HG02885 (cell line): ENCODE results near the gene CXCL10.
A peak's percentile ranks its signal among the peaks of the same experiment; 100 is the strongest.
"Not testable (repeated sequence)": the region's sequence is repeated elsewhere in the genome, so short reads cannot be mapped to it uniquely, and the experiment has no call there.

Experiments used
- ATAC-seq: cut with Tn5 transposase; IDR thresholded peaks from one replicate; pipeline ENCODE4 v1.9.1; 2021; ENCODE audit warnings: mild to moderate bottlenecking; ENCODE audit not compliant: unreplicated experiment, poor library complexity

The CXCL10 gene

DNA sequence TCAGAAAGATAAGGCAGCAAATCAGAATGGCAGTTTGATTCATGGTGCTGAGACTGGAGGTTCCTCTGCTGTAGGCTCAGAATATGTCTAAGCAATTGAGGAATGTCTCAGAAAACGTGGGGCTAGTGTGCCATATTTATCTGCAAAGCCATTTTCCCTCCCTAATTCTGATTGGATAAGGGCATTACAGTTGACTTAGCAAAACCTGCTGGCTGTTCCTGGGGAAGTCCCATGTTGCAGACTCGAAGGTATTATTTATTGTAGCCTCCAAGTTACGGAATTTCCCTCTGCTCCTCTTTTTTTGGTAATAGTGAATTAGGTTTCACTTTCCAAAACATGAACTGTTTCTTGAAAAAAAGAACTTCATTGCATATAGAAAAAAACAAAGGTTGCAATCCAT lies at the start of gene CXCL10:
CXCL10 (minus strand) TSS at position 109 of the 400 bp plus-strand sequence; CDS start at position 43, 66 bp downstream.
- ATAC-seq, result no peak

DNA sequence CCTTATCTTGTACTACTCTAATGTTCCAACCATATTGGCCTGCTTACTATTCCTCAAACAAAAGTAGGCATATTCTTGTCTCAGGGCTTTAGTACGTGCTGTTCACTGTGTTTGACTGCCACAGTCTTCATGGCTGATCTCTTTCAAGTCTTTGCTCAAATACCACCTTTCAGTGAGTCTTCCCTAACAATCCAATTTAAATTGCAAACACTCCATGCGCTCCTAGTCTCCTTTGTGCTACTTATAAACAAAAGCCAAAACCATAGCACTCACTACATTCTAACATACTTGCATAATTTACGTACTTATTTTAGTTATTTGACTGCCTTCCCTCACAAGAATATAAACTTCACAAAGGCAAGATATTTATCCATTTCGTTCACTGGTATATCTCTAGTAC lies 49.5 kb upstream of the CXCL10 start:
- no peak for ATAC-seq

- peak; percentile 78 for ATAC-seq
Measured at GRCh38 chr4:76067652-76068286, 44.5 kb upstream of the CXCL10 start.

GRCh38 chr4:76066546-76066945 lies 43.2 kb upstream of the CXCL10 start:
- ATAC-seq, result no peak

DNA sequence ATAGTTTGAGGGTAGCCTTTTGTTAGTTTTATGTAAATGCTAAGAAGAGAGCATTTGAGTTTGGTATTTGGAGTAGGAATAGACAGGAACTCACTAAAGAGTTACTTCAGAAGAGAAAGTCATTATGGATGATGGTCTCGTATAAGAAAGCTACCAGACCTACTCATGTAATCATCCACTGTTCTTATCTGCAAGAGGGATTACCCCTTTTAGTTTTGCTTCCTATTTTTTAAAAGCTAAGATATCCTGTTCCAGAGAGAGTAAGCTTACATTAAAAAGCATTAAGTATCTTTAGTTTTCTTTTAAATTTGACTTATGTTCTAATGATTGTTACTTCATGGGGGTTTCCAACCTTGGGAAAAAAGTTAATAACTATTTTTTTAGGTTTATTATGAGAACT lies 38.7 kb upstream of the CXCL10 start:
- ATAC-seq, result peak; percentile 60

GRCh38 chr4:76061421-76061820 lies 38.1 kb upstream of the CXCL10 start:
- no peak for ATAC-seq

GRCh38 chr4:76060506-76060905 lies 37.2 kb upstream of the CXCL10 start:
- no peak for ATAC-seq

DNA sequence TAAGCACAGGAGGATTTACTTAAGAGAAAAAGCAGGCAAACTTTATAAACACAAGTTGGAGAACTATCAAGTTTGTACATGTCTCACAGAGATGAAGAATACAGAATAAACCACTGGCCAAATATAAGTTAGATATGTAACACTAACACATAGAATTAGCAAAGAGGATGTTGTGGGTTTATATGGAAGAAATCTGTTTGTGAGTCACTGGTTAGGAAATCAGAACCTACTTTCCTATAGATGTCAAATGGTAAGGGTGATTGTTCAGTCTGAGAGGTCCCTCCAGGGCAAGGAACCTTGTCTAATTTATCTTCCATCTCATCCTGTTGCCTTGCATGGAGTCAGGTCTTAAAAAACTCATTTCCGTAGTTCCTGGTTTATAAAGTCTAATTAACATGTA lies 36.5 kb upstream of the CXCL10 start:
- no peak for ATAC-seq

- ATAC-seq, result no peak
Measured at GRCh38 chr4:76058888-76059426, 35.7 kb upstream of the CXCL10 start.

DNA sequence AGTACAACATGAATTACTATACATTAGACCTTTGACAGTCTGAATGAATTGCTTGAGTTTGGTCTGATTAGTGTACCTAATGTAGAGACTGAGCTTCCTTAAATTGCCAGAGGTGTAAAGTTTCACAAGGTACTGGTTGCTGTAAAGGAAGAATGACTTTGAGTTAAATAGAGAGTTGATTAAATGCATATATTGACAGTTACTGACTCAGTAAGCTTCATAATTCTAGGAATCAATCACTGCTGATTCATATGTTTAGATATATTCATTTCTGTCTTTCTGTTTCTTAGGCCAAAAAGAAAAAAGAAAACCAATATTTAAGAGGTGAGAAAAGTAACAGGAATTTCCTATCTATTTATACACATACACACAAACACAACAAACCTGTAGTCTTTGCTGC lies 35.0 kb upstream of the CXCL10 start:
- ATAC-seq, result peak; percentile 54

DNA sequence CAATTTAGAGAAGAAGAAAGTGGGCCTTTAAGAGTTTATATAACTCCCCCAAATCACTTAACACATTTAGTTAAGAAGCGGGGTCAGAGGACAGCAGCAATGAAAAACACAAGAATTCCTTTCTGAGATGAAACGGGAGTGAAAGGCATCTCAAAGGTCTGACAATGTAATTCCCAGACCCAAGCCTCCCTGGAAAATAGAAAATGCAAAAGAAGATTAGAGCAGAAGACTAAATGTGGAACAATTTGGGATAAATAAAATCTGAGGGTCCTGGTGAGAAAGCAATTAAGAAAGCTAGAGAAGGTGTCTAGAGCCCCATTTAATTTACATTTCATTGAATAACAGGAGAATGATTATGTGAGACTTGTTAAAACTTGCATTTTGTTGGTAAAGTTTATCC lies 32.1 kb upstream of the CXCL10 start:
- ATAC-seq, result no peak

- ATAC-seq, result peak; percentile 98
Measured at GRCh38 chr4:76055016-76055415, 31.7 kb upstream of the CXCL10 start.

- ATAC-seq, result no peak
Measured at GRCh38 chr4:76053730-76054129, 30.4 kb upstream of the CXCL10 start.

GRCh38 chr4:76050560-76051050 lies 27.3 kb upstream of the CXCL10 start:
- ATAC-seq, result not testable (repeated sequence)

GRCh38 chr4:76049860-76050416 lies 26.6 kb upstream of the CXCL10 start:
- not testable (repeated sequence) for ATAC-seq

DNA sequence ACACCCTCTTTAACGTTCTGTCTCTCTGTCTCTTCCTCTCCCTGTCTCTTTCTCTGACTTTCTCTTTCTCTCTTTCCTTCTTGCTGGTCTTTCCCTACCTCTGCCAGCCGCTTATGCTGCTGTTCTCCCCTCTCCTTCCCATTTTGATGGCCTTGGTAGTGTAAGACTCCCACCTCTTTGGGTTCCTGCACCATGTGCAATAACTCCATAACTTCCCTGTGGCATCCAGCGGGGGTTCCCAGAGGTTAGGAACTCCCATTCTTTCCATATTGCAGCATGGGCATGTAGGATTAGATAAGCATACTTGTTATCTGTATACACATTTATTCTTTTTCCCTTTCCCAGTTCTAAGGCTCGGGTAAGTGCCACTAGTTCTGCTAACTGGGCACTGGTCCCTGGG lies 21.4 kb upstream of the CXCL10 start:
- not testable (repeated sequence) for ATAC-seq

GRCh38 chr4:76043306-76043705 lies 20.0 kb upstream of the CXCL10 start:
- not testable (repeated sequence) for ATAC-seq

DNA sequence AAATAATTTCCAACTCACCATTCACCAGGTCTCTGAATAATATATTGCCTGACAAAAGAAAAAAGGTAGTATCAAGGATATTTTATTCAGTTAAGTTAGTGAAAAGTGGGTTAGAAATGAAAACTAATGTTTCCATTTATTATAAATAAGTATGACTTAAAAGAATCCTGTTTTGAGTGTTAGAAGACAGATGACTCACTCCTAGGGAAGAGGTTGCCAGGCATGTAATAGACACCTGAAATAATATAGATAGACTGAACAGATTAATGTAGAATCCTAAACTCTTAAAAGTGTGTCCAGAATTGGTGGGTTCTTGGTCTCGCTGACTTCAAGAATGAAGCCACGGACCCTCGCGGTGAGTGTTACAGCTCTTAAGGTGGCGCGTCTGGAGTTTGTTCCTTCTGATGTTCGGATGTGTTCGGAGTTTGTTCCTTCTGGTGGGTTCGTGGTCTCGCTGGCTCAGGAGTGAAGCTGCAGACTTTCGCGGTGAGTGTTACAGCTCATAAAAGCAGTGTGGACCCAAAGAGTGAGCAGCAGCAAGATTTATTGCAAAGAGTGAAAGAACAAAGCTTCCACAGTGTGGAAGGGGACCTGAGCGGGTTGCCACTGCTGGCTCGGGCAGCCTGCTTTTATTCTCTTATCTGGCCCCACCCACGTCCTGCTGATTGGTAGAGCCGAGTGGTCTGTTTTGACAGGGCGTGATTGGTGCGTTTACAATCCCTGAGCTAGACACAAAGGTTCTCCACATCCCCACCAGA lies 19.1 kb upstream of the CXCL10 start:
- ATAC-seq, result peak; percentile 47

DNA sequence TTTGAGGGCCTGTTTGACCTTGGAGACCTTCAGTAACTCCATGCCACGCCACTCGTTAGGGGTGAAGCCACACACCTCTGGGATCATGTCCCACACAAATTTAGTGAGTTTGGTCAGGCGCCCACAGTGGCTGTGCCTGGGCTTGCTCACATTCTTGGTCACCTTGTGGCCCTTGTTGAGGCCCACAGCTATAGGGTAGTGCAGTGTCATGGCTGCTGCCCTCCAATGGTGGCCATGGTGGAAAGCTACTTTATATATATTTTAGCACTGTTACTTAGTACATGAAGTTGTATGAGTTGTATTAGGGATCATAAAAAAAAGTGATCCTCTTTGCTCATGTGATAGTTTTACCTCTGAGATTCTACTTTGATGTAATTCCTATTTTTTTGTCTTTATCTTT lies 13.6 kb upstream of the CXCL10 start:
- ATAC-seq, result no peak

DNA sequence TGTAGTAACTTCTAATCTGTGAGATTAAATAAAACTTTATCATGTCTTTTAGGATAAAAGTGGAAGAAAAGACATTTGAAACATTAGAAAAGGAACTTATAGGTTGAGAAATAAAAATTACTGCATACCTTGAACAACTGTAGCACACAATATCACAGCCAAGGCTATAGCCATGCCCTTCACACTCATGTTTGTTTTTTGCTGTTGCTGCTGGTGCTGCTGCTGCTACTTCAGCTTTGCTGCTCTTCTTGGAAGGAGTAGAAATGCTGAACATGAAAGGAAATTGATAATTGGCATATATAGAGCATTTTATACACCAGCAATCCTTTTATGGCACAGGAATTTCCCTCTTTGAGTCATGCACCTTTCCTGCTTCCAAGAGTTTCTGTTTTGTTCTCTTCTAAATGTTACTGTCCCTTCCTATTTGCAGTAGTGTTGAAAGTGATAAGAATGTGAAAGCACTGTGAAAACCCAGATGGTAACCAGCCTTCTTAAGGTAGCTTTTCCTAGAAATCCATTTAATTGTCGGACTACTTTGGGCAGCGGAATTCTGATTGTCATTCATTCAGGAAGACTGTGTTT lies 12.6 kb upstream of the CXCL10 start, which contains the start of gene CXCL11:
CXCL11 (minus strand) TSS at position 272 of the 582 bp plus-strand sequence; CDS start at position 189, 83 bp downstream.
- no peak for ATAC-seq

DNA sequence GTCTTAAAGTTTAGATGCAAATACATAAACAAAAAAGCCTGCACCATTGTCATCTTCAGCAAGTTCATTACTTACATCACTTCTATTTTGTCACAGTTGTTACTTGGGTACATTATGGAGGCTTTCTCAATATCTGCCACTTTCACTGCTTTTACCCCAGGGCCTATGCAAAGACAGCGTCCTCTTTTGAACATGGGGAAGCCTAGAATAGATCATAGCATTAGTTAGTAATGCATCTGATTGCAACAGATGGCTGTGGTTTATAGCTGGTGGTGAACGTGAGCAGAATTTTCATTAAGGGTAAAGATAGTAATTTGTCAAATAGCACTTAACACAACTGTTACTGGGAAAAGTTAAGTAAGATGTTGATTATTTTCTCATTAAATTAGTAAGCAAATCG lies 11.8 kb upstream of the CXCL10 start:
- no peak for ATAC-seq
